Measurements from ENCODE around the gene TAF6L.

DNA sequence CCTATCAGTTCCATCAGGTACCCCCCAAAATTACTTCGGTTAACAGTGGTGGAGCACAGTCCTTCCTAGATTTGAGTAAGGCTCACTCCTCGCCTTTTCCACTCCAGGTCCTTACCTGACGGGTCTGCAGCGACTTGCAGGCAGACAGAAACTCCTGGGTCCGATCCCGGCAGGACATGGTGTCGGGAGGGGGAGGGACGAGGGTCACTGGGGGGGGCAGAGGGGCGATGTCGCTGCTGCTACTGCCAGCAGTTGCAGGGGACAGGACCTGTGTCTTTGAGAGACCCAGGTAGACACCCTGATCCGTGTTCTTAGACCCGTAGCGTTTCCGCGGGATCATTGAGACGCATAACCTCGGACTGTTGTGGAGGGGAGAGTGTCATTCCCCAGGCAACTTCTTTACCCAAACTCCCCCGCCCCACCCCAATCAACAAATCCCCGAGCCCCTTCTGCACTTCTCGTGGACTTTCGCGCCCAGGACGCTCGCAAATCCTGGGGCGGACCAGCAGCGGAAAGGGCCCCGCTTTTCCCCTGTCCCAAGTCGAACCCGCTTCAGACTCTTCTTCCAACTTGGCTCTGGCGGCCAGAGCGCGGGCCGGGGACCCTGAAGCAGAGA, 59.8 kb downstream of the TAF6L start:
- TF ChIP-seq CTCF (IDR thresholded peaks at IDR 0.05; ENCODE audit: poor library complexity, severe bottlenecking): no peak
- no peak for TF ChIP-seq TAF1 (IDR thresholded peaks at IDR 0.05; ENCODE audit: low read depth)
- TF ChIP-seq POLR2AphosphoS5 (IDR thresholded peaks at IDR 0.05): no peak
- TF ChIP-seq MXI1 (conservative IDR thresholded peaks at IDR 0.05; ENCODE audit: poor library complexity, severe bottlenecking): no peak

Measured in neural cell (in vitro differentiated cells).